Measurements from ENCODE around the gene MBD4.

Gene MBD4

DNA sequence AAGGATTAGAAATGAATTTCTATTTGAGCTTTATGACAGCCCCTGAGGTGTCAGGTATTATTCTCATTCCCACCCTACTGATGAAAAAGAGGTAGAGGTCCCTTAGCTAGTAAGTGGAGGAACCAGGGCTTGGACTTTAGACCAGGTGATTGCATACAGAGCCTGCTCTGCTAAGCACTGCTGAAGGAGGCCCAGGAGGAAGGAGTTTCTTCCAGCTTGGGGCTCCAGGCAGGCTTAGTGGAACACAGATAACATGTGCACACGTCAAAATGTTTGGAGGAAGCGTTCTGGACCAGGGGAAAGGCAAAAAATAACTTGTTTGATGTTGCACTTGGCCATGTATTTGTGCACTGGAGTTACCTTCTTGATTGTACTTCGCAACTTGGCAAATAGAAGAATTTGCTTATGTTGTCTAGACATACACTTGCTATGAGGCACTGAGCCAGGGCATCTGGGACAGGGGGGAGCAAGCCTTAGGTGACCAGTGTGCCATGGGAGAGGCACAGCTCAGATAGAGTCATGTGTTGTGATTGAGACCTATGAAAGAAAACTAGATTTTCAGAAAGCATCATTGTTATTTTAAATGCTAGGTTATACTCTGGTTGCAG lies 22.7 kb upstream of the MBD4 start:
- DNase-seq, result no peak

- DNase-seq, result no peak
Observed at GRCh38 chr3:129461461-129462146, 21.9 kb upstream of the MBD4 start.

DNA sequence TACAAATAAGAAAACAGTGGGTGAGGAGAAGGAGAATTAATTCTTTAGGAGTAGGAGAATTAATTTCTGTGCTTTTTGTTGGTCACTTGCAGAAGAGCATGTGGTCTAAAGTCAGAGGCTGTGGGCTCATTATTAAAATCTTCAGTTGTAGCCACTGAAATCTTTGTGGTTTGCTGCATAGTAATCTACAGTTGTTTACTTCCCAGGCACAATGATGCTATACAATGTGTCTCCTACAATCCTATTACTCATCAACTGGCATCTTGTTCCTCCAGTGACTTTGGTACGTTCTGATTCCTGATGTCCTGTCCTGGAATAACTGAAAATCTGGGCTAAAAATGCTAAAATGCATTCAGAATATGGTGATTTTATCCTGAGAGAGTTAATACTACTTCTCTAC lies 21.3 kb upstream of the MBD4 start:
- DNase-seq, result no peak

DNA sequence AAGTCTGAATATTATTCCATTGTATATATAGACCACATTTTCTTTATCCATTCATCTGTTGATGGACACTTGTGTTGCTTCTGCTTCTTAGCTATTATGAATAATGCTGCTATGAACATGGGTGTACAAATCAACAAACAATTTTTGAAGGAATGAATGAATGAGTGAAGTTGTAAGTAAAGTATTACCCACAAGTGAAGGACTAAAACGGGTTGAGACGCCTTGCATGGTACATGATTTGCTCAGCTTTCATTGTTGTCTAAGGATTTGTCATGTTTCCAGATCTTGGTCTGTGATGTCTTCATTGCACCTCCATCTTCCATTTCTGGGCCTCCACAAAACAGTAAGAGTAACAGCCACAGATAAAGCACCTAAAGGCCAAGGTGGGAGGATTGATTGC lies 20.8 kb upstream of the MBD4 start:
- DNase-seq, result no peak

- no peak for DNase-seq
Observed at GRCh38 chr3:129460155-129460554, 20.4 kb upstream of the MBD4 start.

DNA sequence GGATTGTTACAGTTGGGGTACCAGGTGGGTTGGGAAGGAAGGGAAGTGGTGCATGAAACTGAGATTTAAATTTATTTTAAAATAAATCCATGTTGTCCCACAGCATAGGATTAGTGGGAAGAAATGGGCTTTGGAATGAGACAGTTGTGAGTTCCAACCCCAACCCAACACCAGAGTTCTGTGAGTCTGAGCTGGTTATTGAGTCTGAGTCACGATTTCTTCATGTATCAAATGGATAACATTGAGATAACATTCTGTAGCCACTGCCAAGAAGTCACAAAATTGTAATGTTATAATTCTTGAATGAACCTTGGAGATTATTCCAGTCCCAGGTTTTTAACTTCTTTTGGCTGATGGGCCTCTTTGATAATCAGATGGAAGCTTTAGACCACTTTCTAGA lies 14.0 kb upstream of the MBD4 start:
- DNase-seq, result no peak

- no peak for DNase-seq
Observed at GRCh38 chr3:129449279-129450115, 9.7 kb upstream of the MBD4 start.

GRCh38 chr3:129448186-129448895 lies 8.6 kb upstream of the MBD4 start:
- no peak for DNase-seq

DNA sequence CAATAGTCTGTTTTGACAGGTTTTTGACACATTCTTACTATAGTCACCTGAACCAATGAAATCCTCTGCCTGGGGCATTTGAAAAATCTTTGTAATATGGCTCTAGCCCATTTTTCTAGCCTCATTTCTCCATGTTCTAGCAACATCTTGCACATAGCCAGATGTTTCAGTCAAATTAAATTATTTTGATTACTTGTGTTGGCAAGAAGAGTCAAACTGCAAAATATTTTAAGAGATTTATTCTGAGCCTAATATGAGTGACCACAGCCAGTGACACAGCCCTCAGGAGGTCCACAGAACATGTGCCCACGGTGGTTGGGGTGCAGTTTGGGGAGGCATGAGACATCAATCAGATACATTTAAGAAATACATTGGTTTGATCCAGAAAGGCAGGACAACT lies 7.2 kb upstream of the MBD4 start:
- DNase-seq, result no peak

- no peak for DNase-seq
Observed at GRCh38 chr3:129445471-129445870, 5.7 kb upstream of the MBD4 start.

DNA sequence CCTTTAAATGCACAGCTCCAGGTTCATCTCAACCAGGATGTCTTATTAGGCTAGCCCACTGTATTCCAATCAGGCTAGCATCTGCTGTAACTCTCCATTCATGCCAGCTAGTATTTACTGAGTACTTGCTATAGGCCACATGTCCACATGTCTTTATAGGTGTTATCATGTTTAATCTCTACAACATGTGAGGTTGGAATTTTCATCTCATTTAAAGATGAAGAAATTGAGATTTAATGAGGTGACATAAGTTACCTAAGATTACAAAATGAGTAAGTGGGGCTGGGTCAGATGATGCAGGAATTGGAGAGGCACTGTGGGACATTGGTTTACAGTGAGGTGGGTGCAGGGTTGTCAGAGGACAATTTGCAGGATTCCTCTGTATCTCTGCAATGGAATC lies 3.2 kb upstream of the MBD4 start:
- DNase-seq, result no peak

DNA sequence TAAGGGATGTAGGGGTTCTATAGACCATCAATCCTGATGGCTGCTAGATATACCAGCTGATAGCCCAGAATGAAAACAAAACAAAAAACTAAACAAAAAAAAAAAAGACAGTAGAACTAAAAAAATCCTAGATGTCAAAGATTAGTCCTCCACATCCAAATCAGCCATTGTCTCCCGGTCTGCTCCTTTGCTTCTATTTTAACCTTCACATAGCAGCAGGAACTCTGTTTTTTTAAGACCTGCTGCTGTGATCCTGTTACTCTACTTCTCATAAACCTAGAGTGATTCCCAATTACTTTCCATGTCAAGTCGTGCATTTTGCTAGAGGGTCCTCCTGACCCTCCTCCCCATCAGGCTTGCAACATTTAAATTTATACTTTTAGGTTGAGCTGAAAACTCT lies 2.7 kb upstream of the MBD4 start:
- no peak for DNase-seq

DNA sequence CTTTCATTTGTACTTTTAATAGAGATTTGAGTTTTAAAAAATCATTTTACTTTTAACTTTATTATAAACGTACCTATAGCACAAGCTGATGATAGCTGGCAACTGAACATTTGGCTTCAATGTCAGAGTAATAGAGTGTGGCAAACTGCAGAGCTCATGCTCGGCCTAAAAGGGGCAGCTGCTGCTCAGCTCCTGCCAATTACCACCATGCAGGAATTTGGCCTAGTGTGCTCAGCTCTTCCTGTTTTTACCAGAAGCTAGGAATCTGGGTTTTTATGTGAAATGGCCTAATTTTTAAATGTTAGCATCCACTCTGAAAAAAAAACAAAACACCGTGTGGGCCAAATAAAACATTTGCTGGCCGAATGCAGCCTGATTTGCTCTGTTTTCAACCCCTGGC lies 2.0 kb upstream of the MBD4 start:
- no peak for DNase-seq

DNA sequence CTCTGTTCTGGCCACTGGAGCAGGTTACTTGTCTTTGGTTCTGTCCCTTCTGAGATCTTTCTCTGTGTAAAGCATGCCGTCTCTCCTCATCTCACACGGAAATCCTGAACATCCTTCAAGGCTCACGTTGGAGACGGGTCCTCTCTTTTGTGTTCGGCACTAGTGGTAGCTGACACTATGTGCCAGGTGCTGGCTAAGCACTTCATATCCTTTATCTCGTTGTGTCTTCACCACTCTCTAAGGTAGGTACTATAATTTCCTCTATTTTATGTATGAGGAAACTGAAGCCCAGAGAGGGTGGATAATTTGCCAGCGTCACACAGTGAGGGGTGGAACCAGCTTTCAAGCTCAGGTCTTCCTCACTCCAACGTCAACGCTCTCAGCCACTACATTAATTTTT lies 1.5 kb upstream of the MBD4 start:
- DNase-seq, result no peak

- no peak for DNase-seq
Observed at GRCh38 chr3:129440618-129441190, 956 bp upstream of the MBD4 start.

- no peak for DNase-seq
Observed at GRCh38 chr3:129439226-129439816, 427 bp downstream of the MBD4 start.

DNA sequence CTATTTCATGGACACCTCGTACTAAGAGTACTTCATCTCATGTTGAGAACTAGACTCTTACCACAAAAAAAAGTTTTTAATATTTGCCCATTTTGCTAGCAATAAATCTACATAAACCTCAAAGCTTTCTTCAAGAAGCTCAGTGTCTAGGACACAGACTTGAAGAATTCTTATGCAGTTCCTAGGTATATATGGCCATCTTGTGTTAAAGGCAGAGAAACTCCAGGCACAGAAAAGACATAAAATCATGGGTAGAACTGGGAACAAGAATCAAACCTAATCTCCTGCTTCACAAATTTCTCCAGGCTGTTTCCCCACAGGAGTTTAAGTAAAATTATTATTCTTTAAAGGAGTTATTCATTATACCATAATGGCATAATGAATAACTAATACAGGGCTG lies 4.4 kb downstream of the MBD4 start:
- DNase-seq, result no peak

GRCh38 chr3:129434140-129434539 lies 5.6 kb downstream of the MBD4 start:
- no peak for DNase-seq

DNA sequence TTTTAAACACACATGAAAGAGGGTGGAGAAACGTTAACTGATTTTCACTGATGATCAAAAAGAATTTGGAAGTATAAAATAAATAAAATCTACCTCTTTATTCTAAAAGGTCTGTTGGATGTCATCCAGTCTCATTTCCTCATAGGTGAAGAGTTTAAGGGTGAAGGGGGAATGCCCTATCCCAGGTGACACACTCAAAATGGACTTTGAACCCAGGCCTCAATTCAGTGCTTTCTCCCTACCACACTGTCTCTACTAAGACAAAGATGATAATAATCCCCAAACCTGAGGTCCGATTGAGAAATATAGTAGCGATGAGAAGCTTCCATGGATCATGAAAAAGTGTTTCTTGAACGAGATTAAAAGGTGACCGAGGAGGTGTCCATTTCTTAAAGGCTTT lies 6.2 kb downstream of the MBD4 start:
- DNase-seq, result no peak

DNA sequence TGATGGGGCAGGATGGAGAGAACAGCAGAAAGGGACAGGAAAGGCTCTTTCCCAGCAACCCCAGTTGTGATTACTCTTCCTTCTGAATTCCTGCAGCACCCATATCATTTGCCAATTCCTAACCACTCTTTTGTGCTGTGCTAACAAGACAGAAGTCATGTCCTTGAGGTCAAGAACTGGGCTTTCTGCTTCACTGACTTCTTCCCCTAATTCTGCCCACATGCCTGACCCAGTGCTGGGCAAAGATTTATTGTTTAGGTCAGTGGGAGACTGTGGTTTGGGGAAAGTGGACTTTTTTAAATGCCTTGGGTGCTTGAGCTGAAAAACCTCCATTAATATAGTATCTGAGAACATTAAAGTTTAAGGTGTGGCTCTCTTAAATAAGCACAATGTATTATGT lies 7.1 kb downstream of the MBD4 start:
- no peak for DNase-seq

- DNase-seq, result no peak
Observed at GRCh38 chr3:129432036-129432435, 7.7 kb downstream of the MBD4 start.

DNA sequence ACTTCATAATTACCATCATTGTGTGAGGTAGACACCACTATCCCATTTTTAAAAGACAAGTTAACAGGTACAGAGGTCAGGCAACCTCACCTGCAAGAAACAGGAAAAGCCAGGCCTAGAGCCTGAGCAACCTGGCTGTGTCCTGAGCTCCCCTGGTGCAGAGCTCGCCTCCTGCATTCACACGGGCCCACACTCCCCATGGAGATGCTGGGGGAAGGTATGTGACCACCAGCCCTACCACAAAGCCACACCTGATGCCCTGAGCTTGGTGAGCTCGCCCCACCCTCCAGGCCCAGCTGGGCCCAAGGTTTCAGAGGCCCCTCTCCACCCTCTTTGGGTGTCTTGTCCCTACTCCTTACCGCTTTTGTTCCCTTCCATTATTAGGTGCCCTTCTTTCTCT lies 10.1 kb downstream of the MBD4 start:
- no peak for DNase-seq

- no peak for DNase-seq
Observed at GRCh38 chr3:129429080-129429451, 10.7 kb downstream of the MBD4 start.
